ENCODE measurements around the gene COL6A3.
"Not testable (repeated sequence)": the region's sequence is repeated elsewhere in the genome, so short reads cannot be mapped to it uniquely, and the experiment has no call there.

Gene COL6A3

GRCh38 chr2:237418300-237418699 lies 4.3 kb upstream of the COL6A3 start:
- H3K9me3 Mint-ChIP-seq, result no peaks in the 10 kb centered on the region
- DNase-seq (no peak), ATAC-seq (replicated peaks) (no peak)
- H3K27ac Mint-ChIP-seq, result no peak overlapping the region
- H3K4me1 Mint-ChIP-seq, result peaks cover 5 to 6% of the 10 kb centered on the region in 2 donors
- H3K4me3 Mint-ChIP-seq, result no peak overlapping the region
- no peaks in the 10 kb centered on the region for H3K36me3 Mint-ChIP-seq
- H3K27me3 Mint-ChIP-seq, result peaks cover 70 to 85% of the 10 kb centered on the region in 2 donors

GRCh38 chr2:237412988-237413776 lies 782 bp downstream of the COL6A3 start:
- Mint-ChIP-seq H3K36me3 (no peaks in the 10 kb centered on the region), H3K27me3 (peaks cover 47 to 71% of the 10 kb centered on the region in 2 donors), H3K9me3 (no peaks in the 10 kb centered on the region), H3K27ac (no peak overlapping the region), H3K4me1 (no peaks in the 10 kb centered on the region), H3K4me3 (no peak overlapping the region)
- DNase-seq (no peak), ATAC-seq (replicated peaks) (no peak)

- H3K36me3 Mint-ChIP-seq, result no peaks in the 10 kb centered on the region
- H3K9me3 Mint-ChIP-seq, result no peaks in the 10 kb centered on the region
- H3K27ac Mint-ChIP-seq, result no peak overlapping the region
These were observed 1.3 kb downstream of the COL6A3 start for GRCh38 chr2:237412646-237412987.

GRCh38 chr2:237411683-237412423 lies 2.1 kb downstream of the COL6A3 start:
- DNase-seq (no peak), ATAC-seq (replicated peaks) (no peak)
- Mint-ChIP-seq H3K36me3 (no peaks in the 10 kb centered on the region), H3K4me1 (no peaks in the 10 kb centered on the region), H3K27me3 (peaks cover 40 to 62% of the 10 kb centered on the region in 2 donors), H3K9me3 (no peaks in the 10 kb centered on the region), H3K4me3 (no peak overlapping the region), H3K27ac (no peak overlapping the region)

More at GRCh38 chr2:237412646-237412987, 1.3 kb downstream of the COL6A3 start:
- no peaks in the 10 kb centered on the region for H3K4me1 Mint-ChIP-seq
- H3K4me3 Mint-ChIP-seq, result no peak overlapping the region
- DNase-seq (no peak), ATAC-seq (replicated peaks) (no peak)
- H3K27me3 Mint-ChIP-seq, result peaks cover 45 to 68% of the 10 kb centered on the region in 2 donors

GRCh38 chr2:237411092-237411601 lies 2.8 kb downstream of the COL6A3 start:
- no peak for DNase-seq
- H3K27me3 Mint-ChIP-seq, result peaks cover 40 to 62% of the 10 kb centered on the region in 2 donors
- H3K4me1 Mint-ChIP-seq, result no peaks in the 10 kb centered on the region
- H3K9me3 Mint-ChIP-seq, result no peaks in the 10 kb centered on the region
- no peak overlapping the region for H3K4me3 Mint-ChIP-seq
- H3K27ac Mint-ChIP-seq, result no peak overlapping the region
- no peak for ATAC-seq (replicated peaks)
- H3K36me3 Mint-ChIP-seq, result no peaks in the 10 kb centered on the region

GRCh38 chr2:237409263-237409662 lies 4.7 kb downstream of the COL6A3 start:
- not testable (repeated sequence) for H3K9me3 Mint-ChIP-seq; H3K4me1 Mint-ChIP-seq; ATAC-seq (replicated peaks); H3K27ac Mint-ChIP-seq; H3K4me3 Mint-ChIP-seq; H3K36me3 Mint-ChIP-seq; DNase-seq
- peaks cover 27 to 58% of the 10 kb centered on the region in 2 donors for H3K27me3 Mint-ChIP-seq

GRCh38 chr2:237408335-237409000 lies 5.5 kb downstream of the COL6A3 start:
- H3K4me1 Mint-ChIP-seq, result no peaks in the 10 kb centered on the region
- no peak overlapping the region for H3K27ac Mint-ChIP-seq
- ATAC-seq (replicated peaks) (no peak), DNase-seq (no peak)
- no peaks in the 10 kb centered on the region for H3K9me3 Mint-ChIP-seq
- H3K27me3 Mint-ChIP-seq, result peaks cover 22 to 51% of the 10 kb centered on the region in 2 donors
- no peaks in the 10 kb centered on the region for H3K36me3 Mint-ChIP-seq
- no peak overlapping the region for H3K4me3 Mint-ChIP-seq

- ATAC-seq (replicated peaks), result no peak
- no peak overlapping the region for H3K27ac Mint-ChIP-seq
- DNase-seq, result no peak
- no peaks in the 10 kb centered on the region for H3K4me1 Mint-ChIP-seq
- no peak overlapping the region for H3K4me3 Mint-ChIP-seq
- no peaks in the 10 kb centered on the region for H3K36me3 Mint-ChIP-seq
- peaks cover 17 to 49% of the 10 kb centered on the region in 2 donors for H3K27me3 Mint-ChIP-seq
- no peaks in the 10 kb centered on the region for H3K9me3 Mint-ChIP-seq
These were observed 6.3 kb downstream of the COL6A3 start for GRCh38 chr2:237407700-237408099.

GRCh38 chr2:237406371-237406895 lies 7.5 kb downstream of the COL6A3 start:
- H3K36me3 Mint-ChIP-seq, result no peaks in the 10 kb centered on the region
- no peak overlapping the region for H3K4me3 Mint-ChIP-seq
- DNase-seq, result no peak
- H3K4me1 Mint-ChIP-seq, result no peaks in the 10 kb centered on the region
- H3K9me3 Mint-ChIP-seq, result no peaks in the 10 kb centered on the region
- ATAC-seq (replicated peaks), result no peak
- no peak overlapping the region for H3K27ac Mint-ChIP-seq
- peaks cover 6 to 40% of the 10 kb centered on the region in 2 donors for H3K27me3 Mint-ChIP-seq

GRCh38 chr2:237405605-237406004 lies 8.4 kb downstream of the COL6A3 start:
- H3K27ac Mint-ChIP-seq, result no peak overlapping the region
- ATAC-seq (replicated peaks) (no peak), DNase-seq (no peak)
- H3K4me3 Mint-ChIP-seq, result no peak overlapping the region
- H3K36me3 Mint-ChIP-seq, result no peaks in the 10 kb centered on the region
- H3K9me3 Mint-ChIP-seq, result no peaks in the 10 kb centered on the region
- H3K27me3 Mint-ChIP-seq, result peaks cover 3 to 43% of the 10 kb centered on the region in 2 donors
- no peaks in the 10 kb centered on the region for H3K4me1 Mint-ChIP-seq

- no peaks in the 10 kb centered on the region for H3K4me1 Mint-ChIP-seq
- ATAC-seq (replicated peaks) (no peak), DNase-seq (no peak)
- H3K4me3 Mint-ChIP-seq, result no peak overlapping the region
- no peaks in the 10 kb centered on the region for H3K36me3 Mint-ChIP-seq
- H3K27me3 Mint-ChIP-seq, result peaks cover 3 to 42% of the 10 kb centered on the region in 2 donors
- H3K9me3 Mint-ChIP-seq, result no peaks in the 10 kb centered on the region
- no peak overlapping the region for H3K27ac Mint-ChIP-seq
These were observed 8.9 kb downstream of the COL6A3 start for GRCh38 chr2:237405006-237405559.

- Mint-ChIP-seq H3K27me3 (peaks cover 8 to 41% of the 10 kb centered on the region in 2 donors), H3K36me3 (no peaks in the 10 kb centered on the region), H3K4me3 (no peak overlapping the region), H3K4me1 (no peaks in the 10 kb centered on the region), H3K27ac (no peak overlapping the region), H3K9me3 (no peaks in the 10 kb centered on the region)
- DNase-seq (no peak), ATAC-seq (replicated peaks) (no peak)
These were observed 9.6 kb downstream of the COL6A3 start for GRCh38 chr2:237404413-237404812.

- no peak for DNase-seq
- Mint-ChIP-seq H3K27ac (no peak overlapping the region), H3K4me1 (no peaks in the 10 kb centered on the region), H3K4me3 (no peak overlapping the region), H3K9me3 (no peaks in the 10 kb centered on the region), H3K27me3 (peaks cover 8 to 43% of the 10 kb centered on the region in 2 donors), H3K36me3 (no peaks in the 10 kb centered on the region)
- no peak for ATAC-seq (replicated peaks)
These were observed 10.7 kb downstream of the COL6A3 start for GRCh38 chr2:237403024-237403882.
